GM18520 (cell line): ENCODE measurements around the gene MYRIP.
A peak's percentile ranks its signal among the peaks of the same experiment; 100 is the strongest.
"Not testable (repeated sequence)": the region's sequence is repeated elsewhere in the genome, so short reads cannot be mapped to it uniquely, and the experiment has no call there.

ENCODE experiments used
- ATAC-seq: cut with Tn5 transposase; IDR thresholded peaks from one replicate; pipeline ENCODE4 v1.9.1; 2021; ENCODE audit not compliant: unreplicated experiment

The MYRIP gene

DNA sequence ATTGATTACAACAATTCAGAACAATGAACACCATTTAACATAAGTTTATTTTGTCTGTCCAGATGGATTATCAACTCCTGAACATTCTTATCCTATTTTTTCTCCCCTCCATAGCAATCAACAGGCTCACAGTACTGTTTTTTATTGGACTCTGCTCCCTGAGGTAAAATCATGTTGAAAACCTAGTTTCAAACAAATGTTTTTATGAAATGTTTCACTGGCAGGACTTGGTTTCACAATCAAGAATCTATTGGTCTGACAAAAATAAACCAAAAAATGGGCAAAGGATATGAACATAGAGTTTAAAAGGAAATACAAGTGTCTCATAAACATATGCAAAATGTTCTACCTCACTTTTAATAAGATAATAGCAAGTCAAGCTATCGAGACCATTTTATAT lies 2.6 kb upstream of the MYRIP start:
- no peak for ATAC-seq

DNA sequence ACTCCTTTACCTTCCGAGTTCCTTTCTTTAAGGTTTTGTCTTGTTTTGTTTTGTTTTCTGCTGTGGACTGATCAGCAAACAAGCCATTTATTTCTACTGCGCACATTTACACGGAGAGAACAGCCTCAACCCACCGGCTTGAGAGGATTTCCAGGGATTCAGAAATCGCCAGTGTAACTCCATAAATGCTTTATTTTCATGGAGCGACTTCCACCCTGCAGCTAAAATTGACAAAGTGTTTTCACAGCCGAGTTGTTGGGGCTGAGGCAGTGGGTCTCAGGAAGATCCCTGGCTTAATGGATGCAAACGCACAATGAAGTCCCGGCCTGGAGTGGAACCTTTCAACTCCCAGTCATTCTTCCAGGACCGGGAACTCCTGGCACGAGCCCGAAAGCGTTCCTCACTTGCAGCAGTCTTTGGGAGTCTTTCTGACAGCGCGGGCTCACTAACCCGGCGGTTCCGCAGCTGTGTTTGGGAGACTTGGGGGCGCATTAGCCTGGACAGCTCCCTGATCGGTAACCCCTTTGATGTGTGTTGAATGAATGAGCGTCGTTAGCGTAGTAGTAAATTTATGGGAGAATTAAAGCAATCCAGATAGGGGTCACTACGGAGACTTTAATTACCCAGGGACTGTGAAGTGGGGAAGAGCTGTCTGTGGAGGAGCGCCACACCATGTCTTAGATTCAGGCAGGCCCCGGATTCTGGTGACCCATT lies 785 bp upstream of the MYRIP start:
- no peak for ATAC-seq

DNA sequence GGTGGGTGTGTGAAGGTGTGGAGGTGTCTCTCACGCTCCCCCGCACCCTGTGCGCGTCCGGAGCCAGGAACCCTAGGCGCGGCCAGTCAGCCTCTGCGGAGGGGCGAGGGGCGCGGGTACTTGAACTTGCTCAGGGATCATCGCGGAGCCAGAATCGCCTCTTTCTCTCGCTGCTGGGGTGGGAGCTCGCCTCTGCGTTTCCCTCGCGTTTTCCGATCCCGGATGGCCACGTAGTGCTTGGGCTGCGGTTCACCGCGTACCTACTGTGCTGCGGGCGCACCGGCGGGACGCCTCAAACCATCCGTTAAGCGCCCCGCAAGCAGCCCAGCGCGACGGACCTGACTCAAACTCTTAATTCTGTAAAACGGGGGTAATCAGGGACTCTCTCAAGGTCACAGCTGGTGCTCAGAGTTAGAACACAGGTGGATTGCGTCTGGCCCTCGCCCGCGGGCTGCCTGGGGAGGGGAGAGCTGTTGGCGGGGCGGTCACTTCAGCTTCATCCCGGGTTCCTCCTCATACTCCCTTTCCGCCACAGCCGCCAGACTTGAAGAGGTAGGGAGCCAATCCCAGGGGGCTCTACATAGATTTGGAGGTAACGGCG lies 686 bp downstream of the MYRIP start:
- ATAC-seq: no peak

DNA sequence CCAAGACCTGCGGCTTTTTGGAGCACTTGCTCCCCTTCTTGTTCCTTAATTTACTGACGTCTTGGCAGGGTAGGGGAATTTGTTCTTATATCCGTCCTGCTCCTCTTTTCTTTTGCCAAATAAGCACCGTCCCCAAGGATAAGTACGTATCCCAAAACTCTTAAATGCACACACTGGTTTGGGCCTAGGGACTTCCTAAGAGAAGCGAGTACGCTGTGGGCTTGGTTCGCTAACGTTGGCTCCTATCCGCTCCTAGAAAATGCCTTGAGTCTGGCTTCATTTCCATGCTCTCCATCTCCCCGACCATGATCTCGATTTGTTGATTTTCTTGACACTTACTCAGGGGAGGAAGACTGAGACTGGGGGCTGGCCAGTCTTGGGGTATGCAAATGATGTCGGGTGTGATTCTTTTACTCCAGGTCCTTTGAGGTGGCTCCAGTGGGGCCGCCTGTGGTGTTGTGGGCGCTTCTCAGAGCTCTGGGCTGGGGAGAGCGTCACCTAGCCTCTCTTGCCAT lies 1.3 kb downstream of the MYRIP start:
- no peak for ATAC-seq

DNA sequence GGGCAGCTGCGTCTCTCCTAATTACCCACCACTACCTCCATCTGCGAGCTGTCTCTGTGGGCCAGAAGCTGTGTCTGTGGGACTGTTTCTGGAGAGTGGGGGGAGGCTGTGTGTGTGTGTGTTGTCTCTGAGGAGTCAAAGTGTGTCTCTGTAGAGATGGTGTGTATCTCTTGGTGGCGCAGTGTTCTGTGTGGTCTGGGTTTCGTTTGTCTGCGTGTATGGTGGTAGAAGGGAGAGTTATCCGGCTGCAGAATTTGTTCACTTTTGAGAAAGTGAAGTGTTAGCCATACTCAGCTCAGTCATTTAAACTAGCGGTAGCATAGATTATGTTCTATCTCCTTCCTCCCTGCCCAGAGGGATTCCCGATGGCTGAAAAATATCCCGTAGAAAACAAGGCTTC lies 2.2 kb downstream of the MYRIP start:
- ATAC-seq: no peak

DNA sequence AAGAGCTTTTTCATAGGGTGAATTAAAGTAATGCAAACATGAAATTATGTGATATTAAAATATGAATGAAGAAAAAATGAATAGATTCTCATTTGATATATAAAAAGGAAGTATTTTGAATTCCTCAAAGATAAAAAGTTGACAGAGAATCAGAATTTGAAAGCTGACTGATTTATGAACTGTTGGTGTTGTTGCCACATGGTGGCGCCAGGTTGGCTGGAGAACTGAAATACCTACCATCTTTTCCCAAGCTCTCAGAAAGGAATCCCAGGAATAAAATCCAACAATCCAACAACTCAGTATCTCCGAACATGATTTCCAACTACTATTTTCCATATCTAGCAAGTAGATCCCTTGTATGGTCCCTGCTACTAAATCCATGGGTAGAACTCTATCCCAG lies 3.1 kb downstream of the MYRIP start:
- ATAC-seq: no peak

DNA sequence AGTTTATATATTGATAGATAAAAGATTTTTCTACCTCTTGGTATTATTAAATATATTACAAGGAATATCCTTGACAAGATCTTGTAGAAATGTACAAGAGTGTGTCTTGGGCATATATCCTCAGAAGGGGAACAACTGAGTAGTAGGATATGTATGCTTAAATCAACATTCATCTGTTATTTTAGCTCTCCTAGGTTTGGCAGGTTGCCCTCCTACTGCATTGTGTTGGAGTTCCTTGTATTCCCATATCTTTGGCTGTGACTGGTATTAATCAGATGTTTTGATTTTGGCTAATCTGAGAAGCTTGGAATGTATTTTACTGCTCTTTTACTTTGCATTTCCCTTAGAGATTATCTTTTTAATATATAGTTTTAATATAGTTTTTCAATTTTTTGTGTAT lies 4.6 kb downstream of the MYRIP start:
- ATAC-seq: no peak

DNA sequence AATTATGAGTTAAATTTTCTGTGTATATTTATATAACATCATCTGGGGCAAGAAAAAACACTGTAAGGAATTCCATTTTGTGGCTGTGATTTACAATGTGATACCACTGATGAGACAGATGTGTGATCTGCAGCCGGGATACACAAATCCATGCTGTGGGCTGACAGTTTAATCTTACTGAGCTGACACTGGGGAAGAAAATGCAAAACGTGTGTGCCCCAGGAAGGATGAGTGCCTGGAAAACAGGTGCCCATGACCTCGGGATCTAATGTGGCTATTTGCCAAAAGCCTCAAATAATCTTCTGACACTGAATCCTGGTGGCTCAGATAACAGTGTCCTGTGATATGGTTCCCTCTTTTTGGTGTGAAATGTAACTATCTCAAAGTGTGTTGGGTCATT lies 10.5 kb downstream of the MYRIP start:
- ATAC-seq: no peak

DNA sequence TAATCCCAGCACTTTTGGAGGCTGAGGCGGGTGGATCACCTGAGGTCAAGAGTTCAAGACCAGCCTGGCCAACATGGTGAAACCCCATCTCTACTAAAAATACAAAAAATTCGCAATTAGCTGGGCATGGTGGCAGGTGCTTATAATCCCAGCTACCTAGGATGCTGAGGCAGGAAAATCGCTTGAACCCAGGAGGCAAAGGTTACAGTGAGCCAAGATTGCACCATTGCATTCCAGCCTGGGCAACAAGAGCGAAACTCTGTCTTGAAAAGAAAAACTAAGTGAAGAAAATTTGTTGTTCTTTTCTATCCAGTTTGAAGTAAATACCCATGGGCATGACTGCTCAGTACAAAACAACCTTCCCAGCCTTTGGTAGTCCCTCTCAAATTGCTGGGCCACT lies 24.4 kb downstream of the MYRIP start:
- not testable (repeated sequence) for ATAC-seq

DNA sequence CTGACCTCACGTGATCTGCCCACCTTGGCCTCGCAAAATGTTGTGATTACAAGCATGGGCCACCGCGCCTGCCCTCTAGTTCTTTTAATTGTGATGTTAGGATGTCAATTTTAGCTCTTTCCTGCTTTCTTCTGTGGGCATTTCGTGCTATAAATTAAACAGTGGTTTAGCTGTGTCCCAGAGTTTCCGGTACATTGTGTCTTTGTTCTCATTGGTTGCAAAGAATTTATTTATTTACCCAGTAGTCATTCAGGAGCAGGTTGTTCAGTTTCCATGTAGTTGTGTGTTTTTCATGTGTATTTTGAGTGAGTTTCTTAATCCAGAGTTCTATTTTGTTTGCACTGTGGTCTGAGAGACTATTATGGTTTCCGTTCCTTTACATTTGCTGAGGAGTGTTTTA lies 30.1 kb downstream of the MYRIP start:
- no peak for ATAC-seq

DNA sequence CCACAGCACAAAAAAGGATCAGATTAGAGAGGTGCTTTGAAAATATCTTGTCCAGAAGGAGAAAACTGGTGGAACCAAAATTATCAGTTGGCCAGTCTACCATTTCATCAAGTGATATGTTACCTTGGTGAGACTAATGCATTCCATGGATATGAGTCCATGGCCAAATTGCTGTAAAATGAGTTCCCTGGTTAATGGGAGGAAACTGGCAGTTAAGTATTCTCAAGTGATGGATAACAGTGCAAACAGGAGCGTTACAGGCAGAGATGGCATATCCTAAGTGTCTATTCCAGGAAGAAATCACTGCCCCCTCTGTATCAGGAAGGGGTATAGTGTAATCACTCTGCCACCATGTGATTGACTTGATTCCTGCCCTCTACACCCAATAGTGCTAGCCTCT lies 34.0 kb downstream of the MYRIP start:
- no peak for ATAC-seq

DNA sequence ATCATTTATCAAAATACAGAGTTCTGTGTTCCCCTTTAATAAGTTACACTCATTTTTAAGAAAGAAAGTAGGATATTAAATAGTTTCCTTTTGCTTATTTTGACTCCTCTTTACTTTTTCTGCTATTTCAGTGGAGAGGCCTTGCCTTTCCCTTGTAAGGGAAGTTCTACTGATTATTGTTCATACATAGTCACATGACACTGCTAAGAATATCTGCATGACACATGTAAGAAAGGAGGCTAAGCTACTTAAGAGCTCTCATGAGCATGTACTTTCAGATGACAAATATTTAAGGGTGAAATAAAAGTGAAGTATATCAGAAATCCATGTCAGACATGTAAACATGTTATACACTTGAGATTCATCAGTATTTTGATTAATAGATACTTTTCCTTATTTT lies 39.0 kb downstream of the MYRIP start:
- no peak for ATAC-seq

DNA sequence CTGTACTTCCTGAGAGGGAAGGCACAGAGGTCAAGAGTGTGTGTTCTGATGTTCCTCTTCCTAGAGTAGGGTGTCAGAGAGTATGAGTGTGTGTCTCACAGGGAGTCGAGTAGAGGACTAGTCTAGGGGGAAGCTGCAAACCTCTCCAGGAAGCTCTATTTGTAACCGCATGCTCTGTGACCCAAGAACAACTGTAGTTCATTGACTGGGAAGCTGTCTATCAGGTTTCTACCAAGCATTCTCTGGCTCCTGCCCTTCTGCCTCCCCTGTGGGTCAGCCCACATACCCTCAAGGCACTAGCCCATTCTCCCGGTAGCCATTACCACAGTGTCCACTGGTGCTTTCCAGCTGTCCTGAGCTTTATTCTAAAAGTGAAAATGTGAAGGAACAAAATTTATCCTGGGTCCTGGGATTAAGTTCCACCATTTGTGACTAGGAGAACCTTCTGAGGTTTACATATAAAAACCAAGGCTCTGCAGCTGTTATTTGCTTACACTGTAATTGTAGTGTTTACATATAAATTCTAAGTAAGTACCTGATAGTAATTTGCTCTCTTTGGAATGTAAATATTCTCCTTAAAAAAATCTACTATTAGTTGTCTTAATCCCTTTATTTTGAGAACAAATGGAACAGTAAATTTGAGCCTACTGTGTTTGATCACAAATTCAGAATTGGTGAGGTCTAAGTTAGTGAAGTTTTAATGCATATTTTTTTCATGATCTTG lies 40.7 kb downstream of the MYRIP start:
- ATAC-seq: no peak

DNA sequence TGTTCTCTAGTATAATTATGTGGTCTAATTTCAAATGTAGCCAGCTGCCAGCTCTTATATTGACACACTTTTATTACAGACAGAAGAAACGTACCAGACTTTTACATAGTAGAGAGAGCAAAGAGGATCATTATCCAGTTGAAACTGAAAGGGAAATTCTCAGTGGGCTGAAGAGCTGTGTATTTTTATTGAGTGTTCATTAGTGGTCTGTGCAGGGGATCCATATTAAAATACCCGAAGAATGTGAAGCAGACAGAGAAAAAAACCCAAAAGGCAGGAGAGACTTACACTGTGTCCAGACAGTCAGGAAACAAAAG lies 41.3 kb downstream of the MYRIP start:
- no peak for ATAC-seq

DNA sequence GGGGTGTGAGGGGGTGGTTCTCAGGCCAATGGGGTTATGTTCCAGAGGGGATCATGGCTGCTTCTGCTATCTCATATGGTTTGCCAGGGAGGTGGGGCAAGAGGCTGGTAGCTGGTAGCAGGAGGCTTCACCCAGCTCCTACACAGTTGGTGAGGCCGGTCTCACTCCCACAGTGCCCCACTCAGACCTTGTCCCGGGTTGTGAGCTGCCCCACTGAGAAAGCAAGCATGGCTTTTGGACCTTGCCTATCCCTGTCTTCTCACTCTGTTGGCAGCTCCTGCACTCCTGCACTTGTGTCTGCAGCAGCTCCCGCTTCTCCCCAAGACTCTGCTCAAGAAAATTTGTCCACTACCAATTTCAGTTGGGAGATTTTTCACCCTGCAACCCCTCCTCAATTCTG lies 46.1 kb downstream of the MYRIP start:
- ATAC-seq: no peak

DNA sequence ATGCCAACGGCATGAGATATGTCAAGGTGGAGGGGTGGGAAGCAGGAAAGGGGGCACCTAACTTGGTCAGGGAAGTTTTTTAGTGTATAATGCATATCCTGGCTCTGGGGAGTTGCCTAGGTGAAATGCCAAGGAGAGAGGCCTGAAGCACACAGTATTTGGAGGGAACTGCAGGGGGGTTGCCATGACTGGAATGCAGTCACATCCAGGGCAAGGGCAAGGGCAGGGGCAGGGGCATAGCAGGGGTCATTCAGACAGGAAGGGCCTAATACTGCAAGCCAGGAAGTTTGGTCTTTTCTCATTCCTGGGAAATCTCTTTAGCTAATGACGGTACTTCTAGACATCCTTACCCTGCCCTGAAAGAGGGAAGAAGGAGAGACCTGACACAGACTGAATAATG lies 60.5 kb downstream of the MYRIP start:
- ATAC-seq: no peak

DNA sequence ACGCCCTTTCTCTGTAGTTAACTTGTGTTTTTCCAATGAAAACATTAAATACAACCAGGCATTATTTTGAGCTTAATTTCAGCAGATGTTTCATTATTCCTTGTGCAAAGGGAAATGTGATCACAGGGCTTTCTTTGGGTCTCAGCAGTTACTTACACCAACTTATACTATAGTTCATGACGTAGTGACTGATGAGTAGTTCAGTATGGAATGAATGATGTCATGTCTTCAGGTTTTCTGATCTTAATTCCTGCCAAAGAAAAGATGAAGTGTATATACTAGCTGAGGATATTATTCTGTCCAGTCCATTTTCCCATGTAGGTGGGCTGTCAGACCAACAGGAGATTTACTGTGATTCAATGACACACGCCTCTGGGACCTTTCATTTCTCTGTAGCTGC lies 61.3 kb downstream of the MYRIP start:
- ATAC-seq: no peak

DNA sequence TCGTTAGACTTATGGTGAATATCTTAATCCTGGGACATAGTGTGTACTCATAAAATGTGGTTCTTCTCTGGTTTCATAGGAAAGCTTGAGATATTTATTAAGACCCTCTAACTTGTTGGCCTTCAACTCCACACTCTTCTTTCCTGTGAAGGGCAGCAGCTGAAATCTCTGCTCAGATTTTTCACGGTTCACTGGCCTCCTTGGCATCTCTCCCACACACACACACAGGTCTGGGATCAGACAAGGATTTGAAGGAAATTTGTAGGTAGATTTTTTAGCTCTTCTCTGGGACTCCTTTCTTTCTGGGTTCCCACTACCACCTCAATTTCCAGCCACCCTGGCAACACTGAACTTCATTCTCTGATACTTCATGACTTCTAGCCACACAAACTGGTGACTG lies 70.2 kb downstream of the MYRIP start:
- no peak for ATAC-seq

DNA sequence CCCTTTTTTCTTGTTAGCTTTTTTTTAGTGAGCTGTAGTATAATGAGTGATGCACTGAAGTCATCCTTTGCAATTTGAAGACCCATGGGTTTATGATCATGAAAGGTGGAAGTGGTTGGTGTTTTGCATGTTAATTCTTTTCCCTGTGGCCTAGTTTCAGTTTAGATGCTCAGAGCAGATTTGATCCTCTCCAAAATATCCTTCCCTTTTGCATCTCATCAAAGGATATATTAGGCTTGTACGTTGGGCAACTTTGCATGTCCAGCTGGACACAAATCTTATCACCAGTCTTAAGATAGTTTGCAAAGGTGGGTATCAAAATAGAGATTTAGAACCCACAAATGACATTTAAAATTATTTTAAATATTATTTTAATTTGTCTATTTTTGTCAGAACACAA lies 72.7 kb downstream of the MYRIP start:
- ATAC-seq: no peak

DNA sequence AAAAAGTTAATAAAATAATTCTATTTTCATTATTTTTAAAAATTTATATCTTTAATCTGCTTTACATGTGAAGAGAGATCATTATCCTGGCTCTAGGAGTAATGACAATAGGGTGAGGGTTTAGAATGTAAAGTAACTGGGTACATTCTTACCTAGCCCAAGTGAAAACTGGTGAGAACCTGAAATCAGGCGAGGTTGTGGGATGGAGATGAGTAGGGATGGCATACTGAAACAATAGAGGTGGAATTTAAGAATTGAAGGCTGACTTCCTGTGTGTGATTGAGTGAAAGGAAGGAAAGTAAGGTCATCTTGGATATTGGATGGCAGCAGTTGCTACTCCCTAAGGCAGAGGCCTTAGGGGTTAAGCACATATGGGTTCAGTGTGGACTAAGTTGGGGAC lies 82.7 kb downstream of the MYRIP start:
- no peak for ATAC-seq

DNA sequence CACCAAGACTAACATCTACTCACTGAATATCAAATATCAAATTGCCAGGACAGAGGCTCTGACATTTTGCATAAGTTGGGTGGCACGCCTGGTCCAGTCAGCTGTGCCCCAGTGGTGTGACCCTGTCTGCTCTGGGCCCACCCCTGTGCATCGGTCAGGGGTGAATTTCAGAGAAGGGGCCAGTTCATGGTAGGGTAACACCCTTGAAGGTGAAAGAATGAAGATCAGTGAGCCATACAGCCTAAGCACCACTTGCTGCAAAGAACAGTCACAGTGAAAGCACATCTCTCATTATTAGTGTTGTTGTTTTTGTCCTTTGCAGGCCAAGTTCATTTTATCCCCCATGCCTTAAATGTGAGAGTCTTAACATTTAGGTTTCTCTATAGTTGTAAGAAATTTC lies 86.8 kb downstream of the MYRIP start:
- ATAC-seq: peak; percentile 68

DNA sequence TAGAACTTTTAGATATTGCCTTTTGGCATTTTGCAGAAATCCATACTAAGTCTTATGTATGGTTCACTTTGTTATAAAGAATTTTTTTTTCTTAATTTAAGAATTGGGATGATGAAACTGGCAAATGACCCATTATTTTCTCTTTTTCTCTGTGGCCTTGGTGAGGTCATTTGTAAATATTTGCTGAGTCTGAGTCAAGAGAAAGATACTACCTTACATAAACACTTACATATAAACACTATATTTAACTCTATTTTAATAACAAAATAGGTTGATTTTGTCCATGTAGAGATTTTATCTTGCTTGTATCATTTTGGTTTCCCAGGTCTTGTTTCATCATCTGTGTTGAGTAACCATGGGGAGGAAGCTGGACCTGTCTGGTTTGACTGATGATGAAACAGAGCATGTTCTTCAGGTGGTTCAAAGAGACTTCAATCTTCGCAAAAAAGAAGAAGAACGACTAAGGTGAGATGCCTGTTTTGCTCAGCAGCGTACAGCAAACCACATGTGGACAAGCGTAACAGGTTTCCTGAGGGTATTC lies 91.1 kb downstream of the MYRIP start:
- ATAC-seq: no peak
